SK-N-SH (cell line): ENCODE results near the gene TRNP1.

ENCODE experiments used
- EZH2phosphoT487 ChIP-seq: fragments of 200-600 bp; sonication (generic); IDR thresholded peaks from 2 replicates; pipeline ENCODE4 v1.6.1; 2017; ENCODE audit warnings: low read depth, mixed run types, mild to moderate bottlenecking, antibody characterized with exemption, moderate library complexity, borderline replicate concordance
- MXI1 ChIP-seq: IDR thresholded peaks from 2 replicates; pipeline ENCODE4 v1.6.1; 2012; ENCODE audit warnings: mild to moderate bottlenecking, low read depth, low read length, improper control_type of control experiment
- SIN3A ChIP-seq: IDR thresholded peaks from 2 replicates; pipeline ENCODE4 v1.6.1; 2012; ENCODE audit warnings: low read depth, mild to moderate bottlenecking, low read length, moderate library complexity, borderline replicate concordance
- TAF1 ChIP-seq: IDR thresholded peaks from 2 replicates; pipeline ENCODE4 v1.6.1; 2012; ENCODE audit warnings: low read depth, mild to moderate bottlenecking, low read length, moderate library complexity, borderline replicate concordance
- TF ChIP-seq, protein P1 (sequence below): fragments of 200-600 bp; sonication (generic); IDR thresholded peaks from 2 replicates; pipeline ENCODE4 v1.6.1; 2017; ENCODE audit warnings: antibody characterized with exemption, mild to moderate bottlenecking, moderate library complexity
- TF ChIP-seq, protein P2 (sequence below): IDR thresholded peaks from 2 replicates; pipeline ENCODE4 v1.6.1; 2012; ENCODE audit warnings: mild to moderate bottlenecking, low read depth, low read length, moderate library complexity

- TF ChIP-seq TAF1: no peak
- no peak for TF ChIP-seq EZH2phosphoT487
- TF ChIP-seq, protein P1, sequence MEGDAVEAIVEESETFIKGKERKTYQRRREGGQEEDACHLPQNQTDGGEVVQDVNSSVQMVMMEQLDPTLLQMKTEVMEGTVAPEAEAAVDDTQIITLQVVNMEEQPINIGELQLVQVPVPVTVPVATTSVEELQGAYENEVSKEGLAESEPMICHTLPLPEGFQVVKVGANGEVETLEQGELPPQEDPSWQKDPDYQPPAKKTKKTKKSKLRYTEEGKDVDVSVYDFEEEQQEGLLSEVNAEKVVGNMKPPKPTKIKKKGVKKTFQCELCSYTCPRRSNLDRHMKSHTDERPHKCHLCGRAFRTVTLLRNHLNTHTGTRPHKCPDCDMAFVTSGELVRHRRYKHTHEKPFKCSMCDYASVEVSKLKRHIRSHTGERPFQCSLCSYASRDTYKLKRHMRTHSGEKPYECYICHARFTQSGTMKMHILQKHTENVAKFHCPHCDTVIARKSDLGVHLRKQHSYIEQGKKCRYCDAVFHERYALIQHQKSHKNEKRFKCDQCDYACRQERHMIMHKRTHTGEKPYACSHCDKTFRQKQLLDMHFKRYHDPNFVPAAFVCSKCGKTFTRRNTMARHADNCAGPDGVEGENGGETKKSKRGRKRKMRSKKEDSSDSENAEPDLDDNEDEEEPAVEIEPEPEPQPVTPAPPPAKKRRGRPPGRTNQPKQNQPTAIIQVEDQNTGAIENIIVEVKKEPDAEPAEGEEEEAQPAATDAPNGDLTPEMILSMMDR: no peak
- TF ChIP-seq, protein P2, sequence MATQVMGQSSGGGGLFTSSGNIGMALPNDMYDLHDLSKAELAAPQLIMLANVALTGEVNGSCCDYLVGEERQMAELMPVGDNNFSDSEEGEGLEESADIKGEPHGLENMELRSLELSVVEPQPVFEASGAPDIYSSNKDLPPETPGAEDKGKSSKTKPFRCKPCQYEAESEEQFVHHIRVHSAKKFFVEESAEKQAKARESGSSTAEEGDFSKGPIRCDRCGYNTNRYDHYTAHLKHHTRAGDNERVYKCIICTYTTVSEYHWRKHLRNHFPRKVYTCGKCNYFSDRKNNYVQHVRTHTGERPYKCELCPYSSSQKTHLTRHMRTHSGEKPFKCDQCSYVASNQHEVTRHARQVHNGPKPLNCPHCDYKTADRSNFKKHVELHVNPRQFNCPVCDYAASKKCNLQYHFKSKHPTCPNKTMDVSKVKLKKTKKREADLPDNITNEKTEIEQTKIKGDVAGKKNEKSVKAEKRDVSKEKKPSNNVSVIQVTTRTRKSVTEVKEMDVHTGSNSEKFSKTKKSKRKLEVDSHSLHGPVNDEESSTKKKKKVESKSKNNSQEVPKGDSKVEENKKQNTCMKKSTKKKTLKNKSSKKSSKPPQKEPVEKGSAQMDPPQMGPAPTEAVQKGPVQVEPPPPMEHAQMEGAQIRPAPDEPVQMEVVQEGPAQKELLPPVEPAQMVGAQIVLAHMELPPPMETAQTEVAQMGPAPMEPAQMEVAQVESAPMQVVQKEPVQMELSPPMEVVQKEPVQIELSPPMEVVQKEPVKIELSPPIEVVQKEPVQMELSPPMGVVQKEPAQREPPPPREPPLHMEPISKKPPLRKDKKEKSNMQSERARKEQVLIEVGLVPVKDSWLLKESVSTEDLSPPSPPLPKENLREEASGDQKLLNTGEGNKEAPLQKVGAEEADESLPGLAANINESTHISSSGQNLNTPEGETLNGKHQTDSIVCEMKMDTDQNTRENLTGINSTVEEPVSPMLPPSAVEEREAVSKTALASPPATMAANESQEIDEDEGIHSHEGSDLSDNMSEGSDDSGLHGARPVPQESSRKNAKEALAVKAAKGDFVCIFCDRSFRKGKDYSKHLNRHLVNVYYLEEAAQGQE: no peak
- TF ChIP-seq MXI1: no peak
- TF ChIP-seq SIN3A: no peak
These were observed 7.4 kb downstream of the TRNP1 start for GRCh38 chr1:27000817-27001460.
